GM21526 (cell line): ENCODE data around the gene HDAC9.

Experiments used
- ATAC-seq: cut with Tn5 transposase; IDR thresholded peaks from one replicate; pipeline ENCODE4 v1.9.1; 2021; ENCODE audit warnings: moderate library complexity; ENCODE audit not compliant: unreplicated experiment, low FRiP score

The HDAC9 gene

GRCh38 chr7:18579698-18580097 is 84.1 kb downstream of the HDAC9 start:
- ATAC-seq: no peak

- ATAC-seq: no peak
Observed at GRCh38 chr7:18580950-18581349, 85.4 kb downstream of the HDAC9 start.

- ATAC-seq: no peak
Observed at GRCh38 chr7:18583305-18583704, 87.8 kb downstream of the HDAC9 start.

DNA sequence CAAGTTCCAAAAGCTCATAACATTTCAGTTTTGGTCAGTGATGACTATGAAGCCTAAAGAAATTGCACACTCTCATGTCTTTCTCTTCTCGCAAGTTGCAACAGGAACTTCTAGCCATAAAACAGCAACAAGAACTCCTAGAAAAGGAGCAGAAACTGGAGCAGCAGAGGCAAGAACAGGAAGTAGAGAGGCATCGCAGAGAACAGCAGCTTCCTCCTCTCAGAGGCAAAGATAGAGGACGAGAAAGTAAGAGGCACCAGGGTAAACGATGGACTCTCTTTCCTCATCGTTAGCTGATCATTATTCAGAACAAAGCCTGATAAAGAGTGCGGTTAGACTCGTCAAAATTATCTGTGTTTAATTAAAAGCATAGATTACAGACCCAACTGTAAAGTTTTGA is 94.7 kb downstream of the HDAC9 start:
- no peak for ATAC-seq

- ATAC-seq: no peak
Observed at GRCh38 chr7:18590744-18591340, 95.3 kb downstream of the HDAC9 start.

DNA sequence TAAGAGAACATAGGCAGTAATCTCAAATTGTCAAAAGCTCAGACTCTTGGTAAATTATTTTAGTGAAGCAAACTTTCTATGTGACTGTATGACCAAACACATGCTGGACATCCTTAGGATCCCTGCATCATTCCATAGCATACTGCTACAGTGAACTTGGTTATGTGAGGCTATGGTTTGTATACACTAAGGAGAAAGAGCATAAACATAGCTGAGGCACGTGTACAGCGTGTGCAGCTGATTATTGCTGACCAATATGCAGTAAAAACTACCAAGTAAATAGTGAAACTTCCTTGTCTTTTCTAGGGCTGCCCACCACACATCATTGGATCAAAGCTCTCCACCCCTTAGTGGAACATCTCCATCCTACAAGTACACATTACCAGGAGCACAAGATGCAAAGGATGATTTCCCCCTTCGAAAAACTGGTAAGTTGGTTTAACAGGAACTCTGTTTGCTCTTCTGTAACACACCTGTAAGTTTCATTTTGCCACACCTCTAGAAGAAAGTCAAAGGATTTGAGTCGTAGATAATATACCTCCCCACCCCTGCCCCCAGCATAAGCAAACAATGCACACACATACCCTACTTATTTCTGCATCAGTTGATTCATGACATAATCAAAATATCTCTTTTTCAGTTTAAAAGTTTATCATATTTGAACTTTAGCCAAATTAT is 98.2 kb downstream of the HDAC9 start:
- no peak for ATAC-seq

GRCh38 chr7:18597754-18598153 is 102.2 kb downstream of the HDAC9 start:
- no peak for ATAC-seq

GRCh38 chr7:18607025-18607424 is 111.5 kb downstream of the HDAC9 start:
- no peak for ATAC-seq

GRCh38 chr7:18610331-18610948 is 114.9 kb downstream of the HDAC9 start:
- ATAC-seq: peak; percentile 74

- no peak for ATAC-seq
Observed at GRCh38 chr7:18614841-18615240, 119.3 kb downstream of the HDAC9 start.

DNA sequence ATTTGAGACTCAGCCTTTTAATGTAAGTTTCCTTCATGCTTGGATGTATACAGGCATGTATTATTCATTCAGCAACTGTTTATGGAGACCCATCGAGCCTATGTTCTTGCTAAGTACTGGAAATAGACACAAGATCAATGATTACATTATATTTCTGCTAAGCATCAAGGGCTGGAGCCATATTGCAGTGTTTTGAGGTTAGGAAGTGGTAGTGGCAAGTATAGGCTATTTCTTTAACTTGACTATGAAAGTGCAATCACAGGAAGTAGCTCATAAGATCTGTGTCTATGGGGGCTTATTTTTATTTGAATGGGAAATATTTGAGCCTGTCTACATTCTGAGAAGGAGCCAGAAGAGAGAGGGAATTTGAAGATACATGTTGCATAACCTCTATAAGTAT is 123.8 kb downstream of the HDAC9 start:
- ATAC-seq: no peak

DNA sequence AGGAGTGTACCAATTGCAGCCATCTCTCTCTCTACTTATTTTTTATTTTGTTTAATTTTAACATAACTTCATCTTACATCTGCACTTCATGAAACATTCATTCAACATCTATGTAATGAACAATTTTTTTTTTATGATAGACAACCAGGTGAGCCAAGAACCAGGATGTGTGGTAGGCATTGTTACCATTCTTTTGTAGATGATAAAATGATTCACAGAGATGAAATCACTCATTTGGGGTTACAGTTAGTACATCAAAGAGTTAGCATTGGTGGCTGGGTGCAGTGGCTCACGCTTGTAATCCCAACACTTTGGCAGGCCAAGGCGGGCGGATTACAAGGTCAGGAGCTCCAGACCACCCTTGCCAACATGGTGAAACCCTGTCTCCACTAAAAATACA is 127.8 kb downstream of the HDAC9 start:
- ATAC-seq: no peak

DNA sequence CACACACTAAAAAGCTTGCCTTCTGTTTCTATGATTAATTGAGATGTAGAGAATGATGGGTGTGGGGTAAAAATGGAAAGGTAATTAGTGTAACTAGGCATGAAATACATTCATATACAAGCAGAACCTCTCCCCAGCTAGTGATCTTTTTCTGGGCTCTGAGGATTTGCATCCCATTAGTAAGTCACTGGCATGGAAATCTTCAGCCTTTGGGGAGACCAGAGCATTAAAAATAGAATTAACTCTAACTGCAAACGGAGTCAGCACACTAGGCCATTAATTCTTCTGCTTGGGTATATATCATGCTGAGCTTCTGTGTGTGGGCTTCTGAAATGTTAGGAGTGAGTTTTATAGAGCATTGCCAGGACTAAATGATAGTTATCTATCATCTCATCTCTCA is 128.9 kb downstream of the HDAC9 start:
- ATAC-seq: no peak

- ATAC-seq: no peak
Observed at GRCh38 chr7:18626086-18626485, 130.5 kb downstream of the HDAC9 start.

DNA sequence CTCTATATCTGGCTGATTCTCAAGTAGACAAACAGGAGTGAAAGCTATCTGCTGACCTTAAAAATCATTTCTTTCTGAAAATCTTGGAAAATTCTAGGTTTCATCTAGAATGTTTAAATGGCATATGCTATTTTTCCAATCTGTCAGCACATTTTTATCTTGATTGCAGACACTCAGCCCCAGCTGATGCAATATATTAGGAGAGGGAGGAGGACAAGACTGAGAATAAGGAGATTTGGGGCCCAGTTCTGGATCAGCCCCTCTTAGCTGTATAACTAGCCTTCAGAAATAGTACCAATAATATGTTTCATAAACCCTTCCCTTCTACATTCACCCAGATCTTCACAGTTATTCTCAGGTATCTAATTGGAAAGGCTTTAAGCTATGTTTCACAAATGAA is 131.2 kb downstream of the HDAC9 start:
- no peak for ATAC-seq

- no peak for ATAC-seq
Observed at GRCh38 chr7:18637516-18637915, 142.0 kb downstream of the HDAC9 start.

- ATAC-seq: no peak
Observed at GRCh38 chr7:18638594-18639452, 143.3 kb downstream of the HDAC9 start.

DNA sequence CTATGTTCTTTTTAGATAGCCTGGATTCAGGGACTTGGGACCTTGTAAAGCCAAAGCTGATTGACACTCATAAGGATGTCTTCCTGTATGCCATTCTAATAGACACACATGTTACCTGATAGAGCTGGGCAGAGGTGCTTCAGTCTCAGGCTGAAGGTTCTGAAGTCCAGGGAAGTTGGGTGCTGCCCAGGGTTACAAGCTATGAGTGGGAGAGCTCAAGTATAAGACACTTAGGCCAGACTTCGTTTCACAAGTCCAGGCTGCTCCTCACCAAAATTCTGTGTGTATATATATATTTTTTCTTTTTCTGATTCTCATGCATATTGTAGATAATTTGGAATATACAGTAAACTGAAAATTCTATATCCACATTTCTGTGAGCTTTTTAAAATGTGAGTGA is 144.2 kb downstream of the HDAC9 start:
- no peak for ATAC-seq

GRCh38 chr7:18644981-18645380 is 149.4 kb downstream of the HDAC9 start:
- no peak for ATAC-seq

DNA sequence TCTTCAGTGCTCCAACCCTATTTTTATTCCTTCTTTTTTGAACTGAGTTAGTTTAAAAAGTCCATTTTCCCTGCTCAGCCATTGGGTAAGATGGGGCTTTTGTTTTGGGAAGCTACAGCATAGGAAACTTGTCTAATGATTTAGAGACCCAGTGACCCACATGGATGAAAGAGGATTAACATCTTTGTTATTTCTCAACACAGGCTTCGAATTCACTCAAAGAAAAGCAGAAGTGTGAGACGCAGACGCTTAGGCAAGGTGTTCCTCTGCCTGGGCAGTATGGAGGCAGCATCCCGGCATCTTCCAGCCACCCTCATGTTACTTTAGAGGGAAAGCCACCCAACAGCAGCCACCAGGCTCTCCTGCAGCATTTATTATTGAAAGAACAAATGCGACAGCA is 152.0 kb downstream of the HDAC9 start:
- ATAC-seq: no peak
